ENCODE results near the gene VARS2.
"Not testable (repeated sequence)": the region's sequence is repeated elsewhere in the genome, so short reads cannot be mapped to it uniquely, and the experiment has no call there.

VARS2 gene

GRCh38 chr6:30908700-30909099 lies 5.3 kb upstream of the VARS2 start:
- Histone ChIP-seq H3K36me3 (ENCODE audit: control insufficient read depth in 1 of 2, insufficient read depth in 2 of 2, low read length in 2 of 2) (peaks cover 23 to 24% of the 10 kb centered on the region in 2 experiments), H3K4me2 (ENCODE audit: low read length) (peak overlapping the region; percentile 70), H4K12ac (ENCODE audit: low read depth, low read length) (no peak overlapping the region), H2BK12ac (ENCODE audit: low read length) (no peak overlapping the region), H2AK5ac (ENCODE audit: low read length) (no peak overlapping the region), H3K27ac (ENCODE audit: low read depth, low read length) (no peak overlapping the region), H3K9ac (ENCODE audit: low read length) (peak overlapping the region; percentile 80), H3K79me1 (ENCODE audit: low read length) (peaks cover 4% of the 10 kb centered on the region), H4K91ac (ENCODE audit: low read depth, low read length) (no peak overlapping the region), H3K23ac (ENCODE audit: low read length) (no peak overlapping the region), H3K14ac (ENCODE audit: low read length) (no peak overlapping the region), H2BK5ac (ENCODE audit: low read depth, low read length, poor library complexity) (no peak overlapping the region), H2AFZ (ENCODE audit: insufficient read depth, low read length, poor library complexity) (no peak overlapping the region), H3K9me3 (ENCODE audit: insufficient read depth, low read depth, low read length) (no peaks in the 10 kb centered on the region), H3K27me3 (ENCODE audit: insufficient read depth, low read length) (no peaks in the 10 kb centered on the region), H3K4ac (ENCODE audit: low read depth, low read length) (no peak overlapping the region), H4K8ac (ENCODE audit: low read depth, low read length) (peak overlapping the region; percentile 64), H3K4me3 (ENCODE audit: low read depth, low read length) (peak overlapping the region; percentile 78), H3K79me2 (ENCODE audit: control insufficient read depth, insufficient read depth, low read length, poor library complexity) (peaks cover 5% of the 10 kb centered on the region), H3K18ac (ENCODE audit: low read length) (no peak overlapping the region), H2BK120ac (ENCODE audit: insufficient read depth, low read length, poor library complexity) (no peak overlapping the region), H3K4me1 (ENCODE audit: control insufficient read depth in 1 of 2, insufficient read depth in 2 of 2, low read length in 2 of 2) (peaks cover 7% of the 10 kb centered on the region in 2 experiments)
- WGBS (ENCODE audit: extremely low coverage, insufficient coverage, insufficient read length) = no CpG with 5 or more reads among the region's 2 CpGs
- DNase-seq = no peak

GRCh38 chr6:30910473-30910872 lies 3.6 kb upstream of the VARS2 start:
- not testable (repeated sequence) for H3K27ac ChIP-seq (ENCODE audit: low read depth, low read length); H3K4me3 ChIP-seq (ENCODE audit: low read depth, low read length); DNase-seq; H2AK5ac ChIP-seq (ENCODE audit: low read length); H2BK12ac ChIP-seq (ENCODE audit: low read length); H3K27me3 ChIP-seq (ENCODE audit: insufficient read depth, low read length); H4K91ac ChIP-seq (ENCODE audit: low read depth, low read length); H2AFZ ChIP-seq (ENCODE audit: insufficient read depth, low read length, poor library complexity); H3K4ac ChIP-seq (ENCODE audit: low read depth, low read length); H2BK5ac ChIP-seq (ENCODE audit: low read depth, low read length, poor library complexity); H4K12ac ChIP-seq (ENCODE audit: low read depth, low read length); H4K8ac ChIP-seq (ENCODE audit: low read depth, low read length); H3K9ac ChIP-seq (ENCODE audit: low read length); H3K23ac ChIP-seq (ENCODE audit: low read length); H3K14ac ChIP-seq (ENCODE audit: low read length); H3K18ac ChIP-seq (ENCODE audit: low read length); H2BK120ac ChIP-seq (ENCODE audit: insufficient read depth, low read length, poor library complexity); H3K9me3 ChIP-seq (ENCODE audit: insufficient read depth, low read depth, low read length); H3K79me2 ChIP-seq (ENCODE audit: control insufficient read depth, insufficient read depth, low read length, poor library complexity); H3K79me1 ChIP-seq (ENCODE audit: low read length); H3K4me2 ChIP-seq (ENCODE audit: low read length)
- H3K4me1 ChIP-seq (ENCODE audit: control insufficient read depth in 1 of 2, insufficient read depth in 2 of 2, low read length in 2 of 2) = peaks cover 8 to 10% of the 10 kb centered on the region in 2 experiments
- peaks cover 23 to 24% of the 10 kb centered on the region in 2 experiments for H3K36me3 ChIP-seq (ENCODE audit: control insufficient read depth in 1 of 2, insufficient read depth in 2 of 2, low read length in 2 of 2)
- WGBS (ENCODE audit: extremely low coverage, insufficient coverage, insufficient read length) = no CpG with 5 or more reads among the region's 12 CpGs

GRCh38 chr6:30912746-30913520 lies 1.1 kb upstream of the VARS2 start:
- Histone ChIP-seq H2BK12ac (ENCODE audit: low read length) (no peak overlapping the region), H3K4me2 (ENCODE audit: low read length) (no peak overlapping the region), H3K36me3 (ENCODE audit: control insufficient read depth in 1 of 2, insufficient read depth in 2 of 2, low read length in 2 of 2) (peaks cover 32 to 34% of the 10 kb centered on the region in 2 experiments), H3K79me2 (ENCODE audit: control insufficient read depth, insufficient read depth, low read length, poor library complexity) (peaks cover 8% of the 10 kb centered on the region), H3K4ac (ENCODE audit: low read depth, low read length) (no peak overlapping the region), H2BK5ac (ENCODE audit: low read depth, low read length, poor library complexity) (no peak overlapping the region), H2AK5ac (ENCODE audit: low read length) (no peak overlapping the region), H3K27ac (ENCODE audit: low read depth, low read length) (no peak overlapping the region), H3K14ac (ENCODE audit: low read length) (no peak overlapping the region), H3K27me3 (ENCODE audit: insufficient read depth, low read length) (no peaks in the 10 kb centered on the region), H3K9me3 (ENCODE audit: insufficient read depth, low read depth, low read length) (no peaks in the 10 kb centered on the region), H4K8ac (ENCODE audit: low read depth, low read length) (no peak overlapping the region), H2BK120ac (ENCODE audit: insufficient read depth, low read length, poor library complexity) (no peak overlapping the region), H4K12ac (ENCODE audit: low read depth, low read length) (no peak overlapping the region), H3K4me3 (ENCODE audit: low read depth, low read length) (no peak overlapping the region), H3K79me1 (ENCODE audit: low read length) (peaks cover 8% of the 10 kb centered on the region), H3K9ac (ENCODE audit: low read length) (no peak overlapping the region), H3K4me1 (ENCODE audit: control insufficient read depth in 1 of 2, insufficient read depth in 2 of 2, low read length in 2 of 2) (peaks cover 8 to 12% of the 10 kb centered on the region in 2 experiments), H3K18ac (ENCODE audit: low read length) (no peak overlapping the region), H4K91ac (ENCODE audit: low read depth, low read length) (no peak overlapping the region), H3K23ac (ENCODE audit: low read length) (no peak overlapping the region), H2AFZ (ENCODE audit: insufficient read depth, low read length, poor library complexity) (no peak overlapping the region)
- DNase-seq = no peak
- WGBS (ENCODE audit: extremely low coverage, insufficient coverage, insufficient read length) = no CpG with 5 or more reads among the region's 8 CpGs

- H3K4me1 ChIP-seq (ENCODE audit: control insufficient read depth in 1 of 2, insufficient read depth in 2 of 2, low read length in 2 of 2) = peaks cover 8 to 10% of the 10 kb centered on the region in 2 experiments
- H3K18ac ChIP-seq (ENCODE audit: low read length) = peak overlapping the region; percentile 60
- H2BK5ac ChIP-seq (ENCODE audit: low read depth, low read length, poor library complexity) = peak overlapping the region; percentile 11
- no peak overlapping the region for H3K4me3 ChIP-seq (ENCODE audit: low read depth, low read length)
- no peak for DNase-seq
- peak overlapping the region; percentile 72 for H2AFZ ChIP-seq (ENCODE audit: insufficient read depth, low read length, poor library complexity)
- no peak overlapping the region for H2BK12ac ChIP-seq (ENCODE audit: low read length)
- H3K23ac ChIP-seq (ENCODE audit: low read length) = no peak overlapping the region
- peak overlapping the region; percentile 21 for H2BK120ac ChIP-seq (ENCODE audit: insufficient read depth, low read length, poor library complexity)
- peak overlapping the region; percentile 56 for H3K4me2 ChIP-seq (ENCODE audit: low read length)
- peak overlapping the region; percentile 35 for H3K4ac ChIP-seq (ENCODE audit: low read depth, low read length)
- WGBS (ENCODE audit: extremely low coverage, insufficient coverage, insufficient read length) = no CpG with 5 or more reads among the region's 31 CpGs
- H4K12ac ChIP-seq (ENCODE audit: low read depth, low read length) = peak overlapping the region; percentile 39
- H3K36me3 ChIP-seq (ENCODE audit: control insufficient read depth in 1 of 2, insufficient read depth in 2 of 2, low read length in 2 of 2) = peaks cover 32 to 35% of the 10 kb centered on the region in 2 experiments
- H3K79me1 ChIP-seq (ENCODE audit: low read length) = peaks cover 6% of the 10 kb centered on the region
- H2AK5ac ChIP-seq (ENCODE audit: low read length) = no peak overlapping the region
- H3K9me3 ChIP-seq (ENCODE audit: insufficient read depth, low read depth, low read length) = no peaks in the 10 kb centered on the region
- peak overlapping the region; percentile 55 for H3K14ac ChIP-seq (ENCODE audit: low read length)
- H3K27me3 ChIP-seq (ENCODE audit: insufficient read depth, low read length) = no peaks in the 10 kb centered on the region
- H3K9ac ChIP-seq (ENCODE audit: low read length) = peak overlapping the region; percentile 35
- peak overlapping the region; percentile 69 for H4K91ac ChIP-seq (ENCODE audit: low read depth, low read length)
- no peak overlapping the region for H3K27ac ChIP-seq (ENCODE audit: low read depth, low read length)
- peak overlapping the region; percentile 88 for H4K8ac ChIP-seq (ENCODE audit: low read depth, low read length)
- H3K79me2 ChIP-seq (ENCODE audit: control insufficient read depth, insufficient read depth, low read length, poor library complexity) = peaks cover 4% of the 10 kb centered on the region
These were observed 340 bp upstream of the VARS2 start for GRCh38 chr6:30913721-30914075.

All from trophoblast cell (in vitro differentiated cells and primary cell).